Endothelial cell of umbilical vein (primary cell): Measurements from ENCODE around the gene NSMCE3. TPM values are rescaled to one million over a fixed set of nuclear protein-coding genes. Genes with fewer than 3 reads are reported as not detected.

Experiments
- BruUV-seq: library from RNA; stranded (reverse); fragments of 400-500 nt; replicated peaks from 2 replicates; lab custom pipeline; 2021; lab: Mats Ljungman, UMichigan
- CTCF ChIA-PET: fragments of 300-600, 350-600 bp; sonication (Branson Sonifier 250); formaldehyde crosslinking; loops from one replicate; lab custom pipeline; 2021; ENCODE audit warnings: antibody characterized with exemption, inconsistent platforms; lab: Charles Lee
- POLR2A ChIA-PET: fragments of 300-600, 350-600 bp; sonication (Branson Sonifier 250); formaldehyde crosslinking; loops from one replicate; lab custom pipeline; 2021; ENCODE audit warnings: antibody characterized with exemption, inconsistent platforms; lab: Charles Lee
- DNase-seq: peaks from one replicate; pipeline ENCODE4 v3.0.0-alpha.2; 2011; ENCODE audit warnings: low read depth, low spot score
- FAIRE-seq: peaks from 2 replicates; lab custom pipeline; 2011; peaks lifted over from hg19 to GRCh38; lab: Jason Lieb, UNC
- H2AFZ ChIP-seq: 2 replicates; pipeline ENCODE4 v1.6.0; 2012; ENCODE audit warnings: low read depth, low read length, control low read depth, inconsistent platforms
- H3K27ac ChIP-seq: 2 replicates; pipeline ENCODE4 v1.5.1; 2011; ENCODE audit warnings: low read depth, mild to moderate bottlenecking, control low read depth, low read length, moderate library complexity; ENCODE audit not compliant: insufficient read depth
- H3K27me3 ChIP-seq, 2 experiments: 2 replicates each; pipeline versions ENCODE4 v1.6.0 to v1.6.1; 2011; ENCODE audit warnings: low read length in 2 of 2, mixed read lengths in 1 of 2; ENCODE audit not compliant: control insufficient read depth in 2 of 2, insufficient read depth in 2 of 2
- H3K36me3 ChIP-seq, 2 experiments: 2 replicates in 1 of 2; 3 replicates in 1 of 2; pipeline ENCODE4 v1.5.1; 2011; ENCODE audit warnings: low read length in 2 of 2, mild to moderate bottlenecking in 1 of 2, moderate library complexity in 1 of 2; ENCODE audit not compliant: control insufficient read depth in 2 of 2, insufficient read depth in 2 of 2; ENCODE audit errors: extremely low read depth in 1 of 2
- H3K4me1 ChIP-seq: 3 replicates; pipeline ENCODE4 v1.5.1; 2011; ENCODE audit warnings: mild to moderate bottlenecking, low read length; ENCODE audit not compliant: control insufficient read depth, insufficient read depth; ENCODE audit errors: extremely low read depth
- H3K4me2 ChIP-seq: 2 replicates; pipeline ENCODE4 v1.6.1; 2011; ENCODE audit warnings: low read length, control low read depth, mixed read lengths; ENCODE audit not compliant: insufficient read depth
- H3K4me3 ChIP-seq, 3 experiments: fragments of 200-600 bp in 1 of 3; sonication (generic), shearing (Covaris generic) in 1 of 3; replicated peaks in 1 of 3; 2 replicates each; pipeline ENCODE4 v1.5.1; 2011 to 2016; ENCODE audit warnings: control low read depth in 3 of 3, low read length in 3 of 3, mild to moderate bottlenecking in 2 of 3, inconsistent platforms in 1 of 3, low read depth in 1 of 3, moderate library complexity in 1 of 3; ENCODE audit not compliant: insufficient read depth in 1 of 3
- H3K79me2 ChIP-seq: 2 replicates; pipeline ENCODE4 v1.6.0; 2012; ENCODE audit warnings: low read length, inconsistent platforms; ENCODE audit not compliant: control insufficient read depth, insufficient read depth
- H3K9ac ChIP-seq: replicated peaks from 2 replicates; pipeline ENCODE3; 2011; ENCODE audit warnings: low read length, control low read depth; ENCODE audit not compliant: insufficient read depth; ENCODE audit errors: extremely low read depth
- H3K9me1 ChIP-seq: replicated peaks from 3 replicates; pipeline ENCODE4 v1.6.0; 2011; ENCODE audit warnings: mild to moderate bottlenecking, low read length; ENCODE audit not compliant: control insufficient read depth, insufficient read depth; ENCODE audit errors: extremely low read depth
- H3K9me3 ChIP-seq: replicated peaks from 2 replicates; pipeline ENCODE4 v1.5.1; 2012; ENCODE audit warnings: low read length, inconsistent platforms; ENCODE audit not compliant: control insufficient read depth, insufficient read depth
- H4K20me1 ChIP-seq: replicated peaks from 2 replicates; pipeline ENCODE3; 2011; ENCODE audit warnings: mild to moderate bottlenecking, low read length; ENCODE audit not compliant: control insufficient read depth, insufficient read depth; ENCODE audit errors: extremely low read depth
- EZH2 ChIP-seq: IDR thresholded peaks from 2 replicates; pipeline ENCODE4 v1.6.1; 2012; ENCODE audit warnings: borderline replicate concordance, low read depth, mild to moderate bottlenecking, moderate library complexity, low read length, inconsistent platforms; ENCODE audit not compliant: severe bottlenecking
- FOS ChIP-seq: IDR thresholded peaks from 2 replicates; pipeline ENCODE4 v1.6.1; 2011; ENCODE audit warnings: mild to moderate bottlenecking, low read length, moderate library complexity, borderline replicate concordance; ENCODE audit not compliant: insufficient read depth
- GATA2 ChIP-seq: IDR thresholded peaks from 2 replicates; pipeline ENCODE4 v1.7.0; 2011; ENCODE audit warnings: low read depth, mild to moderate bottlenecking, moderate library complexity, mixed read lengths, low read length; ENCODE audit not compliant: insufficient read length, insufficient read depth
- JUN ChIP-seq: IDR thresholded peaks from 2 replicates; pipeline ENCODE4 v1.6.1; 2011; ENCODE audit warnings: borderline replicate concordance, low read depth; ENCODE audit not compliant: insufficient read length, insufficient read depth
- MAX ChIP-seq: IDR thresholded peaks from 2 replicates; pipeline ENCODE4 v1.6.1; 2011; ENCODE audit not compliant: insufficient read depth, insufficient read length
- MYC ChIP-seq: IDR thresholded peaks from one replicate; pipeline ENCODE4 v1.6.1; 2011; ENCODE audit warnings: mild to moderate bottlenecking, low read depth, low read length
- POLR2A ChIP-seq: IDR thresholded peaks from 2 replicates; pipeline ENCODE4 v1.6.1; 2012; ENCODE audit warnings: low read depth, mild to moderate bottlenecking, control low read depth, low read length
- POLR2AphosphoS5 ChIP-seq: IDR thresholded peaks from 2 replicates; pipeline ENCODE4 v1.6.1; 2012; ENCODE audit warnings: low read depth, mild to moderate bottlenecking, control low read depth, low read length, moderate library complexity; ENCODE audit not compliant: insufficient read depth
- dilution Hi-C: fragments of 300-500 bp; cut with MboI; formaldehyde crosslinking; loops from one replicate; pipeline ENCODE4 v1.15.0; 2019; ENCODE audit warnings: low sequenced_read_pairs; ENCODE audit not compliant: extremely low pct_ligation_motif_present
- intact Hi-C: fragments of 100-400 bp; cut with micrococcal nuclease; formaldehyde crosslinking; loops from one replicate; pipeline ENCODE4 v1.10.0; 2022
- polyA plus RNA-seq, 4 experiments: library from polyadenylated mRNA; depleted of rRNA in 3 of 4; stranded (reverse) in 3 of 4; unstranded in 1 of 4; fragments of >200 nt; gene quantifications; 2 replicates each; pipeline versions ENCODE4 v1.2.1 to v1.2.3, GENCODE V29; 2011 to 2012; ENCODE audit warnings: missing spikeins in 1 of 4
- total RNA-seq: library from RNA; stranded (reverse); gene quantifications from 2 replicates; pipeline ENCODE4 v1.2.3, GENCODE V29; 2021
- TF ChIP-seq, protein P1 (sequence below), 2 donors: IDR thresholded peaks; 1 replicate in 1 of 2; 2 replicates in 1 of 2; pipeline ENCODE4 v1.5.1; 2011; ENCODE audit warnings: low read length in 2 of 2, mild to moderate bottlenecking in 2 of 2, moderate library complexity in 2 of 2, control low read depth in 1 of 2, inconsistent platforms in 1 of 2, low read depth in 1 of 2; ENCODE audit not compliant: insufficient read depth in 1 of 2; ENCODE audit errors: extremely low read depth in 1 of 2

The NSMCE3 gene
- total and polyA plus RNA-seq, 2 donors (not counting 3 experiments of a cell fraction or from before 2014, with no cell fraction given), result 4.5 to 5.8 TPM

GRCh38 chr15:29252234-29252633 is 17.4 kb downstream of the NSMCE3 start:
- FAIRE-seq, result no peak
- dilution Hi-C loops, result no loop called here
- POLR2A ChIA-PET, result no interaction called here

More at GRCh38 chr15:29252234-29252633, 17.4 kb downstream of the NSMCE3 start:
- Histone ChIP-seq H4K20me1 (no peaks in the 10 kb centered on the region), H3K9ac (no peak overlapping the region), H3K9me3 (no peaks in the 10 kb centered on the region), H3K4me2 (no peak overlapping the region), H2AFZ (no peak overlapping the region), H3K79me2 (no peaks in the 10 kb centered on the region), H3K4me1 (no peaks in the 10 kb centered on the region), H3K4me3 (no peak overlapping the region), H3K27me3 (no peaks in the 10 kb centered on the region), H3K36me3 (no peaks in the 10 kb centered on the region), H3K9me1 (no peaks in the 10 kb centered on the region), H3K27ac (no peak overlapping the region)
- CTCF ChIA-PET, result no interaction called here
- intact Hi-C loops, result no loop called here
- BruUV-seq, result no TSS peak
- DNase-seq, result no peak
- TF ChIP-seq, protein P1, sequence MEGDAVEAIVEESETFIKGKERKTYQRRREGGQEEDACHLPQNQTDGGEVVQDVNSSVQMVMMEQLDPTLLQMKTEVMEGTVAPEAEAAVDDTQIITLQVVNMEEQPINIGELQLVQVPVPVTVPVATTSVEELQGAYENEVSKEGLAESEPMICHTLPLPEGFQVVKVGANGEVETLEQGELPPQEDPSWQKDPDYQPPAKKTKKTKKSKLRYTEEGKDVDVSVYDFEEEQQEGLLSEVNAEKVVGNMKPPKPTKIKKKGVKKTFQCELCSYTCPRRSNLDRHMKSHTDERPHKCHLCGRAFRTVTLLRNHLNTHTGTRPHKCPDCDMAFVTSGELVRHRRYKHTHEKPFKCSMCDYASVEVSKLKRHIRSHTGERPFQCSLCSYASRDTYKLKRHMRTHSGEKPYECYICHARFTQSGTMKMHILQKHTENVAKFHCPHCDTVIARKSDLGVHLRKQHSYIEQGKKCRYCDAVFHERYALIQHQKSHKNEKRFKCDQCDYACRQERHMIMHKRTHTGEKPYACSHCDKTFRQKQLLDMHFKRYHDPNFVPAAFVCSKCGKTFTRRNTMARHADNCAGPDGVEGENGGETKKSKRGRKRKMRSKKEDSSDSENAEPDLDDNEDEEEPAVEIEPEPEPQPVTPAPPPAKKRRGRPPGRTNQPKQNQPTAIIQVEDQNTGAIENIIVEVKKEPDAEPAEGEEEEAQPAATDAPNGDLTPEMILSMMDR (IDR thresholded peaks at IDR 0.05; ENCODE audit: extremely low read depth in 1 of 2, insufficient read depth in 1 of 2, low read depth in 1 of 2, low read length in 2 of 2), result no peak
- no peak for TF ChIP-seq FOS
- no peak for TF ChIP-seq POLR2AphosphoS5
- TF ChIP-seq JUN, result no peak
- no peak for TF ChIP-seq POLR2A
- TF ChIP-seq EZH2, result no peak
- no peak for TF ChIP-seq MYC
- no peak for TF ChIP-seq MAX
- no peak for TF ChIP-seq GATA2
